H9 (cell line): Measurements from ENCODE around the gene ZNF865. TPM values are rescaled to one million over a fixed set of nuclear protein-coding genes. Genes with fewer than 3 reads are reported as not detected.

Experiments
- DNase-seq: peaks from one replicate; pipeline ENCODE4 v3.0.0-alpha.2; 2017
- H2AFZ ChIP-seq: one replicate; pipeline ENCODE4 v1.6.1; 2013; ENCODE audit warnings: mild to moderate bottlenecking, low read length, control low read depth, moderate library complexity
- H2AK5ac ChIP-seq: 2 replicates; pipeline ENCODE4 v1.6.1; 2013; ENCODE audit warnings: low read length, control low read depth, mixed read lengths; ENCODE audit not compliant: insufficient read length
- H2BK120ac ChIP-seq: one replicate; pipeline ENCODE4 v1.6.1; 2013; ENCODE audit warnings: low read depth, mild to moderate bottlenecking, low read length, control low read depth, inconsistent platforms; ENCODE audit not compliant: poor library complexity, severe bottlenecking
- H2BK12ac ChIP-seq: 2 replicates; pipeline ENCODE4 v1.6.1; 2013; ENCODE audit warnings: low read length, control low read depth, mixed read lengths, low read depth; ENCODE audit not compliant: insufficient read length
- H2BK15ac ChIP-seq: 2 replicates; pipeline ENCODE4 v1.6.1; 2013; ENCODE audit warnings: low read depth, low read length, control low read depth
- H2BK20ac ChIP-seq: one replicate; pipeline ENCODE4 v1.6.1; 2013; ENCODE audit warnings: low read depth, mild to moderate bottlenecking, low read length, control low read depth, inconsistent platforms; ENCODE audit not compliant: poor library complexity, severe bottlenecking
- H2BK5ac ChIP-seq: 2 replicates; pipeline ENCODE4 v1.6.1; 2013; ENCODE audit warnings: low read length, control low read depth, mixed read lengths; ENCODE audit not compliant: insufficient read length
- H3K14ac ChIP-seq: 2 replicates; pipeline ENCODE4 v1.6.1; 2013; ENCODE audit warnings: low read length, control low read depth; ENCODE audit not compliant: insufficient read depth
- H3K18ac ChIP-seq: 2 replicates; pipeline ENCODE4 v1.6.1; 2013; ENCODE audit warnings: low read depth, mild to moderate bottlenecking, mixed read lengths, low read length, control low read depth; ENCODE audit not compliant: insufficient read length
- H3K23ac ChIP-seq: 2 replicates; pipeline ENCODE4 v1.6.1; 2013; ENCODE audit warnings: low read length, control low read depth, mixed read lengths, low read depth; ENCODE audit not compliant: insufficient read length
- H3K23me2 ChIP-seq: 2 replicates; pipeline ENCODE4 v1.6.1; 2013; ENCODE audit warnings: low read depth, mild to moderate bottlenecking, mixed read lengths, low read length, control low read depth; ENCODE audit not compliant: insufficient read length, poor library complexity, severe bottlenecking
- H3K27ac ChIP-seq: 2 replicates; pipeline ENCODE4 v1.5.1; 2013; ENCODE audit warnings: low read length, control low read depth, mixed read lengths, low read depth; ENCODE audit not compliant: insufficient read length
- H3K27me3 ChIP-seq: 2 replicates; pipeline ENCODE4 v1.6.1; 2013; ENCODE audit warnings: low read length, control low read depth, inconsistent platforms; ENCODE audit not compliant: insufficient read depth
- H3K4ac ChIP-seq: 2 replicates; pipeline ENCODE4 v1.6.1; 2013; ENCODE audit warnings: low read depth, mild to moderate bottlenecking, control low read depth, inconsistent platforms, low read length, moderate library complexity
- H3K4me1 ChIP-seq: 2 replicates; pipeline ENCODE4 v1.6.1; 2013; ENCODE audit warnings: low read length, control low read depth, inconsistent platforms; ENCODE audit not compliant: insufficient read depth
- H3K4me2 ChIP-seq: 2 replicates; pipeline ENCODE4 v1.6.1; 2013; ENCODE audit warnings: low read length, control low read depth, mixed read lengths; ENCODE audit not compliant: insufficient read length, insufficient read depth
- H3K56ac ChIP-seq: 2 replicates; pipeline ENCODE4 v1.6.1; 2013; ENCODE audit warnings: low read depth, mild to moderate bottlenecking, mixed read lengths, low read length, control low read depth; ENCODE audit not compliant: insufficient read length
- H3K79me1 ChIP-seq: 2 replicates; pipeline ENCODE4 v1.6.1; 2013; ENCODE audit warnings: low read depth, mild to moderate bottlenecking, moderate library complexity, low read length, control low read depth, inconsistent platforms; ENCODE audit not compliant: insufficient read depth, poor library complexity, severe bottlenecking
- H3K79me2 ChIP-seq: 2 replicates; pipeline ENCODE4 v1.6.1; 2013; ENCODE audit warnings: low read length, control low read depth, inconsistent platforms; ENCODE audit not compliant: insufficient read depth
- H3K9ac ChIP-seq: 2 replicates; pipeline ENCODE4 v1.6.1; 2013; ENCODE audit warnings: low read length, control low read depth, mixed read lengths; ENCODE audit not compliant: insufficient read length; ENCODE audit errors: extremely low read depth
- H3K9me3 ChIP-seq: one replicate; pipeline ENCODE4 v1.6.1; 2013; ENCODE audit warnings: low read depth, low read length, inconsistent platforms; ENCODE audit not compliant: control insufficient read depth
- H3T11ph ChIP-seq: one replicate; pipeline ENCODE4 v1.6.1; 2013; ENCODE audit warnings: mild to moderate bottlenecking, low read length, control low read depth, inconsistent platforms
- H4K20me1 ChIP-seq: one replicate; pipeline ENCODE4 v1.6.1; 2013; ENCODE audit not compliant: control insufficient read depth, insufficient read length, insufficient read depth
- H4K5ac ChIP-seq: 2 replicates; pipeline ENCODE4 v1.6.1; 2013; ENCODE audit warnings: low read depth, mild to moderate bottlenecking, mixed read lengths, low read length, control low read depth; ENCODE audit not compliant: insufficient read length
- H4K8ac ChIP-seq: replicated peaks from 2 replicates; pipeline ENCODE4 v1.6.1; 2013; ENCODE audit warnings: low read length, control low read depth, mixed read lengths, low read depth; ENCODE audit not compliant: insufficient read length
- H4K91ac ChIP-seq: 2 replicates; pipeline ENCODE4 v1.6.1; 2013; ENCODE audit warnings: low read depth, mild to moderate bottlenecking, moderate library complexity, mixed read lengths, low read length, control low read depth; ENCODE audit not compliant: insufficient read length
- H3K27ac Mint-ChIP-seq, 3 experiments: 2 replicates in 2 of 3; 3 replicates in 1 of 3; pipeline ENCODE4 v1.8.0; 2020 to 2021; ENCODE audit warnings: mixed read lengths in 3 of 3, mild to moderate bottlenecking in 1 of 3, moderate library complexity in 1 of 3
- H3K27me3 Mint-ChIP-seq: 2 replicates; pipeline ENCODE4 v1.8.0; 2021; ENCODE audit warnings: low read depth, mild to moderate bottlenecking, moderate library complexity, mixed read lengths
- H3K36me3 Mint-ChIP-seq, 3 experiments: 2 replicates in 2 of 3; 3 replicates in 1 of 3; pipeline ENCODE4 v1.8.0; 2020 to 2021; ENCODE audit warnings: low read depth in 3 of 3, mixed read lengths in 3 of 3; ENCODE audit not compliant: insufficient read depth in 1 of 3
- H3K4me1 Mint-ChIP-seq, 2 experiments: 2 replicates each; pipeline ENCODE4 v1.8.0; 2020; ENCODE audit warnings: mixed read lengths in 2 of 2
- H3K4me3 Mint-ChIP-seq, 2 experiments: 2 replicates in 1 of 2; 3 replicates in 1 of 2; pipeline ENCODE4 v1.8.0; 2020 to 2021; ENCODE audit warnings: mild to moderate bottlenecking in 2 of 2, mixed read lengths in 2 of 2, moderate library complexity in 1 of 2
- H3K9me3 Mint-ChIP-seq, 2 experiments: 2 replicates in 1 of 2; 3 replicates in 1 of 2; pipeline ENCODE4 v1.8.0; 2020; ENCODE audit warnings: mild to moderate bottlenecking in 2 of 2, mixed read lengths in 2 of 2, moderate library complexity in 1 of 2
- WGBS: extraction: QIAGEN DNeasy Blood & Tissue Kit; methylation state at CpG from one replicate; pipeline ENCODE4 v1.1.7; 2013; ENCODE audit warnings: missing lambda C conversion rate, low lambda C conversion rate, mixed read lengths; ENCODE audit not compliant: insufficient read length; ENCODE audit errors: extremely low coverage; 5-methylcytosine and 5-hydroxymethylcytosine counted together
- total RNA-seq: library from RNA; stranded (reverse); gene quantifications from 2 replicates; pipeline ENCODE4 v1.2.1, GENCODE V29; 2021
- TF ChIP-seq, protein P1 (sequence below): fragments of 200-600 bp; sonication (generic); conservative IDR thresholded peaks from 3 replicates; pipeline ENCODE4 v1.8.0; 2021; ENCODE audit warnings: antibody characterized with exemption, mild to moderate bottlenecking

The ZNF865 gene
- total RNA-seq, 1 experiment from 2014 or later = 14.3 TPM

GRCh38 chr19:55661826-55662225 lies 56.4 kb downstream of the ZNF865 start:
- H4K5ac ChIP-seq = no peak overlapping the region
- H2BK5ac ChIP-seq = no peak overlapping the region
- no peak overlapping the region for H3K18ac ChIP-seq
- H3K27me3 ChIP-seq = no peaks in the 10 kb centered on the region
- H2BK15ac ChIP-seq = no peak overlapping the region
- WGBS = no CpG with 5 or more reads among the region's 7 CpGs
- no peak overlapping the region for H3K9ac ChIP-seq
- H3K4me2 ChIP-seq = no peak overlapping the region
- no peak overlapping the region for H4K91ac ChIP-seq
- H4K20me1 ChIP-seq = no peaks in the 10 kb centered on the region
- no peaks in the 10 kb centered on the region for H3K9me3 Mint-ChIP-seq
- no peaks in the 10 kb centered on the region for H3K79me1 ChIP-seq
- no peak overlapping the region for H3K23ac ChIP-seq
- TF ChIP-seq, protein P1, sequence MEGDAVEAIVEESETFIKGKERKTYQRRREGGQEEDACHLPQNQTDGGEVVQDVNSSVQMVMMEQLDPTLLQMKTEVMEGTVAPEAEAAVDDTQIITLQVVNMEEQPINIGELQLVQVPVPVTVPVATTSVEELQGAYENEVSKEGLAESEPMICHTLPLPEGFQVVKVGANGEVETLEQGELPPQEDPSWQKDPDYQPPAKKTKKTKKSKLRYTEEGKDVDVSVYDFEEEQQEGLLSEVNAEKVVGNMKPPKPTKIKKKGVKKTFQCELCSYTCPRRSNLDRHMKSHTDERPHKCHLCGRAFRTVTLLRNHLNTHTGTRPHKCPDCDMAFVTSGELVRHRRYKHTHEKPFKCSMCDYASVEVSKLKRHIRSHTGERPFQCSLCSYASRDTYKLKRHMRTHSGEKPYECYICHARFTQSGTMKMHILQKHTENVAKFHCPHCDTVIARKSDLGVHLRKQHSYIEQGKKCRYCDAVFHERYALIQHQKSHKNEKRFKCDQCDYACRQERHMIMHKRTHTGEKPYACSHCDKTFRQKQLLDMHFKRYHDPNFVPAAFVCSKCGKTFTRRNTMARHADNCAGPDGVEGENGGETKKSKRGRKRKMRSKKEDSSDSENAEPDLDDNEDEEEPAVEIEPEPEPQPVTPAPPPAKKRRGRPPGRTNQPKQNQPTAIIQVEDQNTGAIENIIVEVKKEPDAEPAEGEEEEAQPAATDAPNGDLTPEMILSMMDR = no peak
- H2BK12ac ChIP-seq = no peak overlapping the region
- H3K56ac ChIP-seq = no peak overlapping the region
- H3T11ph ChIP-seq = no peak overlapping the region
- no peaks in the 10 kb centered on the region for H3K9me3 ChIP-seq
- no peak overlapping the region; a peak in 1 of 5 replicates for H3K4me3 Mint-ChIP-seq
- peaks cover 3% of the 10 kb centered on the region; the same call in 1 of the 2 replicates for H3K4me1 ChIP-seq
- peaks cover 63 to 83% (median 74%) of the 10 kb centered on the region in 3 experiments for H3K36me3 Mint-ChIP-seq
- no peak overlapping the region for H2AFZ ChIP-seq
- H3K4ac ChIP-seq = no peak overlapping the region
- H3K14ac ChIP-seq = no peak overlapping the region
- no peak overlapping the region for H3K27ac ChIP-seq
- no peaks in the 10 kb centered on the region for H3K27me3 Mint-ChIP-seq
- no peak overlapping the region for H2BK120ac ChIP-seq
- no peak overlapping the region for H2AK5ac ChIP-seq
- peaks cover 38% of the 10 kb centered on the region for H3K79me2 ChIP-seq
- peaks cover 12 to 17% of the 10 kb centered on the region in 2 experiments for H3K4me1 Mint-ChIP-seq
- H3K27ac Mint-ChIP-seq = no peak overlapping the region; a peak in 2 of 7 replicates
- DNase-seq = no peak
- no peaks in the 10 kb centered on the region for H3K23me2 ChIP-seq
- no peak overlapping the region for H2BK20ac ChIP-seq
- no peak overlapping the region for H4K8ac ChIP-seq
